Fibroblast of the aortic adventitia (primary cell): ENCODE measurements around the gene ADRA2A. TPM values are rescaled to one million over a fixed set of nuclear protein-coding genes. Genes with fewer than 3 reads are reported as not detected.

Experiments
- DNase-seq: peaks from one replicate; pipeline ENCODE4 v3.0.0-alpha.2; 2010; ENCODE audit warnings: low read depth
- H3K4me3 ChIP-seq: 2 replicates; pipeline ENCODE4 v1.5.1; 2011; ENCODE audit warnings: low read depth, mild to moderate bottlenecking, control low read depth, low read length, moderate library complexity
- CTCF ChIP-seq: IDR thresholded peaks from 2 replicates; pipeline ENCODE4 v1.5.1; 2011; ENCODE audit warnings: mild to moderate bottlenecking, low read length, control low read depth, inconsistent platforms; ENCODE audit not compliant: insufficient read depth
- total RNA-seq: library from RNA; depleted of rRNA; stranded (reverse); fragments of >200 nt; gene quantifications from 2 replicates; pipeline ENCODE4 v1.2.3, GENCODE V29; 2012; ENCODE audit warnings: low replicate concordance

The ADRA2A gene
- total RNA-seq, 1 donor: 2.6 TPM

- no peak for DNase-seq
- no peak overlapping the region for H3K4me3 ChIP-seq
- no peak for TF ChIP-seq CTCF
Observed at GRCh38 chr10:111083222-111084095, 6.6 kb downstream of the ADRA2A start.

- H3K4me3 ChIP-seq: no peak overlapping the region
- DNase-seq: no peak
- TF ChIP-seq CTCF: no peak
Observed at GRCh38 chr10:111084366-111085255, 7.8 kb downstream of the ADRA2A start.

GRCh38 chr10:111085690-111086353, 9.0 kb downstream of the ADRA2A start:
- no peak for TF ChIP-seq CTCF
- H3K4me3 ChIP-seq: no peak overlapping the region
- DNase-seq: no peak

- no peak overlapping the region for H3K4me3 ChIP-seq
- DNase-seq: no peak
- no peak for TF ChIP-seq CTCF
Observed at GRCh38 chr10:111086574-111086973, 9.7 kb downstream of the ADRA2A start.

- H3K4me3 ChIP-seq: no peak overlapping the region
- DNase-seq: no peak
- TF ChIP-seq CTCF: no peak
Observed at GRCh38 chr10:111087331-111087756, 10.5 kb downstream of the ADRA2A start.

GRCh38 chr10:111087968-111088505, 11.2 kb downstream of the ADRA2A start:
- no peak for DNase-seq
- no peak overlapping the region for H3K4me3 ChIP-seq
- TF ChIP-seq CTCF: no peak
